ENCODE data around the gene C3orf20.

C3orf20 gene

GRCh38 chr3:14762701-14763100 is 87.8 kb downstream of the C3orf20 start:
- H3K4me1 ChIP-seq (ENCODE audit: control insufficient read depth in 1 of 2, insufficient read depth in 1 of 2, low read depth in 1 of 2, low read length in 1 of 2) = peaks cover 10 to 11% of the 10 kb centered on the region in 2 experiments
- no peak for TF ChIP-seq CTCF (IDR thresholded peaks at IDR 0.05)
- no peak overlapping the region for H3K27ac ChIP-seq
- H3K27me3 ChIP-seq = no peaks in the 10 kb centered on the region
- no peak overlapping the region for H3K4me3 ChIP-seq (ENCODE audit: low read depth in 1 of 2, low read length in 1 of 2)
- no peaks in the 10 kb centered on the region for H3K36me3 ChIP-seq
- no peaks in the 10 kb centered on the region for H3K9me3 ChIP-seq

DNA sequence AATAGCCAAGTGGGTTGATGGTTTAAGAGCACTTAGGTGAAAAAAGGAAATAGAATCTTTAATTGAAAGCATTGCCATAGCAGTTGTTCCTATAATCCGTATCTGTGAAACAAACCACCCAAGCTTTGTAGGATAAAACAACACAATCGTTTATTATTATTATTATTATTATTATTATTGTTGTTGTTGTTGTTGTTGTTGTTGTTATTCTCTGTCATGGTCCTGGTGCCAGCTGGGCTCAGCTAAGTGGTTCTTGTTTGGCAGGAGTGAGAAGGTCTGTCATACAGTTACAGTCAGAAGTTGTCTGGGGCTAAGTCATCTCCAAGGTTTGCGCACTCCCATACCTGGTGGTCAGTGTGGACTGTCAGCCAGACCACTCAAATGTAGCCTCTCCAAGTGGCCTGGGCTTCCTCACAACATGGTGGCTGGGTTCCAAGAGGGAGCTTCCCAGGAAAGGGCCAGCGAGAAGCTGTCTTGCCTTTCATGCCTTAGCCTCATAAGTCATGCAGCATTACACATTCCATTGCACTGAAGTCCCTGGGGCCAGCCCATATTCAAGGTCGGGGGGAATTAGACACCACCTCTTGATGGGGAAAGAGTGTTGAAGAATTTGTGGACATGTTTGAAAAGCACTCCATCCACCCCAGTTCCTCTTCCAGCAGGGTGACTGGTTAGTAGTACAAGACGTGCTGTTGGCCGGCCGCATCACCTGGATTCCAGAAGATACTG is 89.6 kb downstream of the C3orf20 start:
- no peak for TF ChIP-seq CTCF (IDR thresholded peaks at IDR 0.05)
- no peaks in the 10 kb centered on the region for H3K36me3 ChIP-seq
- H3K27me3 ChIP-seq = no peaks in the 10 kb centered on the region
- H3K4me3 ChIP-seq (ENCODE audit: low read depth in 1 of 2, low read length in 1 of 2) = no peak overlapping the region
- no peak overlapping the region for H3K27ac ChIP-seq
- H3K4me1 ChIP-seq (ENCODE audit: control insufficient read depth in 1 of 2, insufficient read depth in 1 of 2, low read depth in 1 of 2, low read length in 1 of 2) = peaks cover 10 to 11% of the 10 kb centered on the region in 2 experiments
- H3K9me3 ChIP-seq = no peaks in the 10 kb centered on the region

GRCh38 chr3:14765060-14765400 is 90.1 kb downstream of the C3orf20 start:
- Histone ChIP-seq H3K4me1 (ENCODE audit: control insufficient read depth in 1 of 2, insufficient read depth in 1 of 2, low read depth in 1 of 2, low read length in 1 of 2) (peaks cover 10 to 11% of the 10 kb centered on the region in 2 experiments), H3K9me3 (no peaks in the 10 kb centered on the region)
- TF ChIP-seq CTCF (IDR thresholded peaks at IDR 0.05) = no peak

GRCh38 chr3:14765576-14766427 is 90.9 kb downstream of the C3orf20 start:
- no peaks in the 10 kb centered on the region for H3K27me3 ChIP-seq
- H3K36me3 ChIP-seq = no peaks in the 10 kb centered on the region
- H3K4me1 ChIP-seq (ENCODE audit: control insufficient read depth in 1 of 2, insufficient read depth in 1 of 2, low read depth in 1 of 2, low read length in 1 of 2) = peaks cover 10 to 11% of the 10 kb centered on the region in 2 experiments
- TF ChIP-seq CTCF (IDR thresholded peaks at IDR 0.05) = no peak
- no peaks in the 10 kb centered on the region for H3K9me3 ChIP-seq
- H3K4me3 ChIP-seq (ENCODE audit: low read depth in 1 of 2, low read length in 1 of 2) = no peak overlapping the region
- no peak overlapping the region for H3K27ac ChIP-seq

More at GRCh38 chr3:14765060-14765400, 90.1 kb downstream of the C3orf20 start:
- no peaks in the 10 kb centered on the region for H3K27me3 ChIP-seq
- H3K36me3 ChIP-seq = no peaks in the 10 kb centered on the region
- H3K4me3 ChIP-seq (ENCODE audit: low read depth in 1 of 2, low read length in 1 of 2) = no peak overlapping the region
- no peak overlapping the region for H3K27ac ChIP-seq

GRCh38 chr3:14766428-14767244 is 91.7 kb downstream of the C3orf20 start:
- Histone ChIP-seq H3K4me1 (ENCODE audit: control insufficient read depth in 1 of 2, insufficient read depth in 1 of 2, low read depth in 1 of 2, low read length in 1 of 2) (peaks cover 1 to 2% of the 10 kb centered on the region in 2 experiments), H3K36me3 (no peaks in the 10 kb centered on the region), H3K4me3 (ENCODE audit: low read depth in 1 of 2, low read length in 1 of 2) (no peak overlapping the region), H3K27ac (no peak overlapping the region), H3K27me3 (no peaks in the 10 kb centered on the region), H3K9me3 (no peaks in the 10 kb centered on the region)
- no peak for TF ChIP-seq CTCF (IDR thresholded peaks at IDR 0.05)
